Gastroesophageal sphincter (tissue), 3 donors: Measurements from ENCODE around the gene PLAGL2.

Source experiments
- EP300 ChIP-seq: sonication (generic); formaldehyde crosslinking; IDR thresholded peaks from one replicate; pipeline ENCODE4 v1.6.1; 2017; ENCODE audit warnings: antibody characterized with exemption, mild to moderate bottlenecking
- POLR2A ChIP-seq, 2 donors: fragments of 450-650 bp; IDR thresholded peaks; one replicate each; pipeline ENCODE4 v1.6.1; 2017; ENCODE audit warnings: antibody characterized with exemption in 2 of 2, mild to moderate bottlenecking in 2 of 2, moderate library complexity in 1 of 2
- POLR2AphosphoS5 ChIP-seq: sonication (generic); formaldehyde crosslinking; IDR thresholded peaks from one replicate; pipeline ENCODE4 v1.6.1; 2017; ENCODE audit warnings: antibody characterized with exemption
- TF ChIP-seq, protein P1 (sequence below), 4 experiments: fragments of 200-600 bp in 2 of 4; fragments of 450-650 bp in 2 of 4; sonication (generic) in 1 of 4; IDR thresholded peaks; one replicate each; pipeline ENCODE4 v1.5.1; 2017 to 2019; ENCODE audit warnings: antibody characterized with exemption in 4 of 4, mild to moderate bottlenecking in 2 of 4, moderate library complexity in 2 of 4

DNA sequence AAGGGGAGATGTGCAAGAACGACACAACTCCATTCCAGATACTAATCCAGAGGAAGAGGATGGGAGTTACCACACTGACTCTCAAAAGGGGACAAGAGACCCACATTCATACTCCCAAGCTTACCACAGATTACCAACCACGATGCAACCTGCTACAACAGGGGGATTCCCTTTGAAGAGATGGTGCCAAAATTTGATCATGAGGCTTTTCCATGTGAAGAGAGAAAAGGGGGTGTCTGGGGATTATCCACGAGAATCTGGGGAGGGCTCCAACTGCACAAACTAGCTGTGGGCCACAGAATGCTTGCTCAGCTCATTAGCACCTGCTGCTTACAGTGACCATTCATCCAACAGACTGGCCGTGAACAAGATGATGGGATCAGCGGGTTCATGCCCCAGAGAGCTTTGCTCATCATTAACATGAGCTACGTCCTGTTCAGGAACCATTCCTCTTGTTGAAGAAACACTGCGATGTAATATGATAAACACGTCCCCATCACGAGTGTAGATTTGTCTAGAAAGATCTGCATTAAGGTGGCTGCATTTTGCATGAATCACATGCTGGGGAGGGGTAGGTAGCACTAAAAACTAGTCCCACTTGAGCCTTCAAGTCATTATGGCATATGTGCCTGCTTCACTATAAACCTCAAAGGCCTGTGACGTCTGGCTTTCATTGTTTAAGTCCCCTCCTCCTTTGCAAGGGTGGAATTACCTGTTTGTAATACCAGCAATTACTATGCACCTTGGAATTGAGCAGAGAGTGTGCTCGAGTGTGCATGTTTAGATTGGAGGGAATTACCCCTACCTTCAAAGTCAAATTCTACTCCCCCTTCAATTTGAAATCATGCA is 4.0 kb downstream of the PLAGL2 start:
- TF ChIP-seq, protein P1, sequence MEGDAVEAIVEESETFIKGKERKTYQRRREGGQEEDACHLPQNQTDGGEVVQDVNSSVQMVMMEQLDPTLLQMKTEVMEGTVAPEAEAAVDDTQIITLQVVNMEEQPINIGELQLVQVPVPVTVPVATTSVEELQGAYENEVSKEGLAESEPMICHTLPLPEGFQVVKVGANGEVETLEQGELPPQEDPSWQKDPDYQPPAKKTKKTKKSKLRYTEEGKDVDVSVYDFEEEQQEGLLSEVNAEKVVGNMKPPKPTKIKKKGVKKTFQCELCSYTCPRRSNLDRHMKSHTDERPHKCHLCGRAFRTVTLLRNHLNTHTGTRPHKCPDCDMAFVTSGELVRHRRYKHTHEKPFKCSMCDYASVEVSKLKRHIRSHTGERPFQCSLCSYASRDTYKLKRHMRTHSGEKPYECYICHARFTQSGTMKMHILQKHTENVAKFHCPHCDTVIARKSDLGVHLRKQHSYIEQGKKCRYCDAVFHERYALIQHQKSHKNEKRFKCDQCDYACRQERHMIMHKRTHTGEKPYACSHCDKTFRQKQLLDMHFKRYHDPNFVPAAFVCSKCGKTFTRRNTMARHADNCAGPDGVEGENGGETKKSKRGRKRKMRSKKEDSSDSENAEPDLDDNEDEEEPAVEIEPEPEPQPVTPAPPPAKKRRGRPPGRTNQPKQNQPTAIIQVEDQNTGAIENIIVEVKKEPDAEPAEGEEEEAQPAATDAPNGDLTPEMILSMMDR (IDR thresholded peaks at IDR 0.05): no peak
- no peak for TF ChIP-seq POLR2A (IDR thresholded peaks at IDR 0.05)
- no peak for TF ChIP-seq POLR2AphosphoS5
- no peak for TF ChIP-seq EP300
